K562 (cell line): Measurements from ENCODE around the gene GLCCI1. TPM values are rescaled to one million over a fixed set of nuclear protein-coding genes. Genes with fewer than 3 reads are reported as not detected.

ENCODE experiments used
- ATAC-seq: fragments of 200-7000 bp; cut with Tn5 transposase; 3 replicates; pipeline ENCODE4 v1.9.1; 2020; ENCODE audit warnings: moderate library complexity
- BruUV-seq: library from RNA; stranded (reverse); fragments of 400-500 nt; replicated peaks from 2 replicates; lab custom pipeline; 2021; lab: Mats Ljungman, UMichigan
- CTCF ChIA-PET: fragments of 300-600 bp; formaldehyde crosslinking; extraction: SDS; loops from one replicate; lab custom pipeline; 2021; ENCODE audit warnings: low intra/inter-chr PET ratio; lab: Yijun Ruan, JAX
- POLR2A ChIA-PET: fragments of 300-600, 350-650 bp; sonication (Branson Sonifier 250); formaldehyde crosslinking; extraction: SDS; loops from one replicate; lab custom pipeline; 2021; ENCODE audit warnings: antibody characterized with exemption, inconsistent platforms; lab: Yijun Ruan, JAX
- DNase-seq, 4 experiments: peaks; one replicate each; pipeline versions ENCODE4 v3.0.0 to v3.0.0-alpha.2; 2011 to 2018; ENCODE audit warnings: low spot score in 3 of 4, mixed read lengths in 3 of 4; ENCODE audit errors: extremely low read depth in 1 of 4
- FAIRE-seq: peaks from 2 replicates; lab custom pipeline; 2011; peaks lifted over from hg19 to GRCh38; lab: Jason Lieb, UNC
- H2AFZ ChIP-seq: 2 replicates; pipeline ENCODE4 v1.6.0; 2011; ENCODE audit warnings: low read depth, low read length, control low read depth, inconsistent platforms
- H3K27ac ChIP-seq: fragments of 200-600 bp; 3 replicates; pipeline ENCODE4 v1.8.0; 2011; ENCODE audit warnings: low read depth, mild to moderate bottlenecking, control low read depth, inconsistent platforms, low read length, moderate library complexity, mixed read lengths; ENCODE audit errors: extremely low read depth
- H3K27me3 ChIP-seq, 2 experiments: fragments of 300-600 bp in 1 of 2; 2 replicates in 1 of 2; 3 replicates in 1 of 2; pipeline versions ENCODE4 v1.6.0 to v1.8.0; 2011; ENCODE audit warnings: inconsistent platforms in 2 of 2, low read length in 2 of 2, mild to moderate bottlenecking in 1 of 2, mixed read lengths in 1 of 2, moderate library complexity in 1 of 2; ENCODE audit not compliant: control insufficient read depth in 2 of 2, insufficient read depth in 2 of 2
- H3K36me3 ChIP-seq: fragments of 300-600 bp; 3 replicates; pipeline ENCODE4 v1.8.0; 2011; ENCODE audit warnings: mild to moderate bottlenecking, low read length, inconsistent platforms; ENCODE audit not compliant: control insufficient read depth, insufficient read depth
- H3K4me1 ChIP-seq, 2 experiments: fragments of 200-600 bp in 1 of 2; replicated peaks in 1 of 2; 2 replicates in 1 of 2; 3 replicates in 1 of 2; pipeline versions ENCODE4 v1.5.1 to v1.8.0; 2011; ENCODE audit warnings: inconsistent platforms in 2 of 2, low read length in 2 of 2, mild to moderate bottlenecking in 1 of 2, mixed read lengths in 1 of 2, moderate library complexity in 1 of 2; ENCODE audit not compliant: control insufficient read depth in 2 of 2, insufficient read depth in 2 of 2
- H3K4me2 ChIP-seq: 2 replicates; pipeline ENCODE4 v1.6.1; 2011; ENCODE audit warnings: low read length, control low read depth, inconsistent platforms, mixed read lengths; ENCODE audit not compliant: insufficient read depth
- H3K4me3 ChIP-seq: fragments of 200-600 bp; sonication (generic), shearing (Covaris generic); 2 replicates; pipeline ENCODE4 v1.5.1; 2016; ENCODE audit warnings: control low read depth, inconsistent platforms
- H3K79me2 ChIP-seq: fragments of 200-600 bp; 3 replicates; pipeline ENCODE4 v1.8.0; 2011; ENCODE audit warnings: low read length, inconsistent platforms; ENCODE audit not compliant: control insufficient read depth, insufficient read depth
- H3K9ac ChIP-seq, 2 experiments: 2 replicates each; pipeline versions ENCODE4 v1.6.0 to v1.6.1; 2011; ENCODE audit warnings: low read depth in 2 of 2, low read length in 2 of 2, control low read depth in 1 of 2, inconsistent platforms in 1 of 2, mild to moderate bottlenecking in 1 of 2, mixed read lengths in 1 of 2; ENCODE audit not compliant: insufficient read depth in 1 of 2
- H3K9me1 ChIP-seq: one replicate; pipeline ENCODE4 v1.6.0; 2011; ENCODE audit warnings: inconsistent platforms, mild to moderate bottlenecking, low read length, moderate library complexity; ENCODE audit not compliant: control insufficient read depth, insufficient read depth
- H3K9me3 ChIP-seq: replicated peaks from 2 replicates; pipeline ENCODE4 v1.5.1; 2011; ENCODE audit warnings: low read depth, low read length, inconsistent platforms; ENCODE audit not compliant: control insufficient read depth, insufficient read depth
- H4K20me1 ChIP-seq: replicated peaks from 2 replicates; pipeline ENCODE4 v1.6.1; 2011; ENCODE audit warnings: low read length, inconsistent platforms, mixed read lengths; ENCODE audit not compliant: control insufficient read depth, insufficient read depth
- CLOCK ChIP-seq: fragments of 250-450 bp; sonication (Bioruptor Pico); IDR thresholded peaks from 2 replicates; pipeline ENCODE4 v1.4.0; 2020; ENCODE audit warnings: mild to moderate bottlenecking, moderate library complexity, borderline replicate concordance
- in situ Hi-C: fragments of 300-500 bp; cut with MboI; formaldehyde crosslinking; loops from 4 replicates; pipeline ENCODE4 v1.15.0; 2018; ENCODE audit warnings: inconsistent platforms, mixed read lengths
- intact Hi-C: fragments of 100-400 bp; cut with micrococcal nuclease; formaldehyde crosslinking; loops from 2 replicates; pipeline ENCODE4 v1.14.2; 2022
- polyA plus RNA-seq, 8 experiments: library from polyadenylated mRNA; depleted of rRNA in 4 of 8; stranded (reverse) in 5 of 8; unstranded in 3 of 8; fragments of >200 nt; fragmentation: Nextera tagmentation in 2 of 8; fragmentation: Illumina TruSeq in 1 of 8; extraction: Ambion mirVana in 2 of 8; extraction: Trizol in 1 of 8; gene quantifications; 2 replicates each; pipeline versions ENCODE4 v1.2.1 to v1.2.3, GENCODE V29; 2011 to 2014; ENCODE audit warnings: inconsistent platforms in 1 of 8, missing spikeins in 1 of 8
- total RNA-seq, 7 experiments: library from RNA; depleted of rRNA in 6 of 7; stranded (reverse); fragments of >200 nt in 6 of 7; fragmentation: Illumina TruSeq in 2 of 7; extraction: Trizol in 2 of 7; gene quantifications; 2 replicates each; pipeline versions ENCODE4 v1.2.1 to v1.2.3, GENCODE V29; 2011 to 2021; ENCODE audit warnings: low replicate concordance in 1 of 7
- TF ChIP-seq, protein P1 (sequence below): fragments of 200-800 bp; sonication (Bioruptor generic); IDR thresholded peaks from 2 replicates; pipeline ENCODE4 v1.6.1; 2017; ENCODE audit warnings: missing genetic modification characterization, missing compliant biosample characterization

GLCCI1 gene
- total and polyA plus RNA-seq, 9 of the 15 experiments (the other 6 are each of a cell fraction or from before 2014, with no cell fraction given), result 2.7 to 11.9 (median 7.2) TPM

GRCh38 chr7:8014399-8014798 is 45.8 kb downstream of the GLCCI1 start:
- ChIA-PET CTCF (no interaction called here), POLR2A (interaction anchor here (0.7 kb wide), 1 partner anchor 1987 kb away, joined by 3 read pairs; no protein-coding TSS in a partner anchor)
- no peak for TF ChIP-seq CLOCK (CRISPR knock-in tag)
- TF ChIP-seq, protein P1, sequence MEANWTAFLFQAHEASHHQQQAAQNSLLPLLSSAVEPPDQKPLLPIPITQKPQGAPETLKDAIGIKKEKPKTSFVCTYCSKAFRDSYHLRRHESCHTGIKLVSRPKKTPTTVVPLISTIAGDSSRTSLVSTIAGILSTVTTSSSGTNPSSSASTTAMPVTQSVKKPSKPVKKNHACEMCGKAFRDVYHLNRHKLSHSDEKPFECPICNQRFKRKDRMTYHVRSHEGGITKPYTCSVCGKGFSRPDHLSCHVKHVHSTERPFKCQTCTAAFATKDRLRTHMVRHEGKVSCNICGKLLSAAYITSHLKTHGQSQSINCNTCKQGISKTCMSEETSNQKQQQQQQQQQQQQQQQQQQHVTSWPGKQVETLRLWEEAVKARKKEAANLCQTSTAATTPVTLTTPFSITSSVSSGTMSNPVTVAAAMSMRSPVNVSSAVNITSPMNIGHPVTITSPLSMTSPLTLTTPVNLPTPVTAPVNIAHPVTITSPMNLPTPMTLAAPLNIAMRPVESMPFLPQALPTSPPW (CRISPR knock-in tag), result no peak
- Histone ChIP-seq H2AFZ (no peak overlapping the region), H3K79me2 (no peaks in the 10 kb centered on the region), H3K36me3 (no peaks in the 10 kb centered on the region), H3K4me1 (no peaks in the 10 kb centered on the region), H3K27me3 (no peaks in the 10 kb centered on the region), H3K4me3 (no peak overlapping the region), H3K9ac (no peak overlapping the region), H3K9me1 (no peaks in the 10 kb centered on the region), H3K4me2 (no peak overlapping the region), H4K20me1 (no peaks in the 10 kb centered on the region), H3K9me3 (no peaks in the 10 kb centered on the region), H3K27ac (no peak overlapping the region)
- BruUV-seq, result no TSS peak
- ATAC-seq (no peak), FAIRE-seq (no peak), DNase-seq (no peak)
- intact Hi-C loops (no loop called here), in situ Hi-C loops (no loop called here)
